Measurements from ENCODE around the gene FOXP1.

Gene FOXP1

GRCh38 chr3:71607364-71607763, 23.8 kb upstream of the FOXP1 start:
- Histone ChIP-seq H3K9ac (ENCODE audit: low read length in 2 of 2) (no peak overlapping the region), H3K9me3 (ENCODE audit: control insufficient read depth in 2 of 2, low read length in 2 of 2) (no peaks in the 10 kb centered on the region), H3K27me3 (ENCODE audit: control insufficient read depth in 1 of 2, insufficient read depth in 2 of 2, low read length in 2 of 2) (no peaks in the 10 kb centered on the region), H3K36me3 (ENCODE audit: control insufficient read depth in 2 of 2, insufficient read depth in 2 of 2, low read length in 2 of 2) (no peaks in the 10 kb centered on the region), H3K27ac (ENCODE audit: low read length) (no peak overlapping the region), H3K4me1 (ENCODE audit: control insufficient read depth, insufficient read depth, low read length) (peaks cover 4% of the 10 kb centered on the region), H3K4me3 (ENCODE audit: low read length in 2 of 2) (no peak overlapping the region)

GRCh38 chr3:71606582-71606981, 23.1 kb upstream of the FOXP1 start:
- Histone ChIP-seq H3K36me3 (ENCODE audit: control insufficient read depth in 2 of 2, insufficient read depth in 2 of 2, low read length in 2 of 2) (no peaks in the 10 kb centered on the region), H3K9ac (ENCODE audit: low read length in 2 of 2) (no peak overlapping the region), H3K27me3 (ENCODE audit: control insufficient read depth in 1 of 2, insufficient read depth in 2 of 2, low read length in 2 of 2) (no peaks in the 10 kb centered on the region), H3K27ac (ENCODE audit: low read length) (no peak overlapping the region), H3K9me3 (ENCODE audit: control insufficient read depth in 2 of 2, low read length in 2 of 2) (no peaks in the 10 kb centered on the region), H3K4me3 (ENCODE audit: low read length in 2 of 2) (no peak overlapping the region), H3K4me1 (ENCODE audit: control insufficient read depth, insufficient read depth, low read length) (peaks cover 4% of the 10 kb centered on the region)

- H3K36me3 ChIP-seq (ENCODE audit: control insufficient read depth in 2 of 2, insufficient read depth in 2 of 2, low read length in 2 of 2): no peaks in the 10 kb centered on the region
- no peaks in the 10 kb centered on the region for H3K4me1 ChIP-seq (ENCODE audit: control insufficient read depth, insufficient read depth, low read length)
- no peak overlapping the region for H3K4me3 ChIP-seq (ENCODE audit: low read length in 2 of 2)
- H3K9me3 ChIP-seq (ENCODE audit: control insufficient read depth in 2 of 2, low read length in 2 of 2): no peaks in the 10 kb centered on the region
- no peaks in the 10 kb centered on the region for H3K27me3 ChIP-seq (ENCODE audit: control insufficient read depth in 1 of 2, insufficient read depth in 2 of 2, low read length in 2 of 2)
- H3K27ac ChIP-seq (ENCODE audit: low read length): no peak overlapping the region
- no peak overlapping the region for H3K9ac ChIP-seq (ENCODE audit: low read length in 2 of 2)
These were observed 18.7 kb upstream of the FOXP1 start for GRCh38 chr3:71602256-71602655.

DNA sequence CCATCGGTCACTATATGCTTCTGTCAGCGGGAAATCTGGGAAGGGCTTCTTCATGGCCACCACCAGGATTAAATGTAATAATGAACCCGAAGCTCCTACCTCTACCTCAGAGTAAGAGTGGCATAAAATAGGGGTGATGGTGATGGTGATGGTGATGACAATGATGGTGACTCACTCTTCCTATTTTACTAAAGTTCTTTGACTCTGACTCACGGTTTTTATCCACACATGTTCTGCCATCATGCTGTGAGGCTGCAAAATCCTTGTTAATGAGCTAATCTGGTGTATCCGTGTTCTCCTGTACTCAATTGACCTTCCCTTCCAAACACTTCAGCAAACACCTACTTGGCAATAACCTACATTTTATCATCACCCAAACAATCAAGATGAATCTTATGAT, 18.3 kb upstream of the FOXP1 start:
- H3K9me3 ChIP-seq (ENCODE audit: control insufficient read depth in 2 of 2, low read length in 2 of 2): no peaks in the 10 kb centered on the region
- no peak overlapping the region for H3K9ac ChIP-seq (ENCODE audit: low read length in 2 of 2)
- H3K27me3 ChIP-seq (ENCODE audit: control insufficient read depth in 1 of 2, insufficient read depth in 2 of 2, low read length in 2 of 2): no peaks in the 10 kb centered on the region
- H3K4me3 ChIP-seq (ENCODE audit: low read length in 2 of 2): no peak overlapping the region
- no peaks in the 10 kb centered on the region for H3K4me1 ChIP-seq (ENCODE audit: control insufficient read depth, insufficient read depth, low read length)
- no peaks in the 10 kb centered on the region for H3K36me3 ChIP-seq (ENCODE audit: control insufficient read depth in 2 of 2, insufficient read depth in 2 of 2, low read length in 2 of 2)
- H3K27ac ChIP-seq (ENCODE audit: low read length): no peak overlapping the region

DNA sequence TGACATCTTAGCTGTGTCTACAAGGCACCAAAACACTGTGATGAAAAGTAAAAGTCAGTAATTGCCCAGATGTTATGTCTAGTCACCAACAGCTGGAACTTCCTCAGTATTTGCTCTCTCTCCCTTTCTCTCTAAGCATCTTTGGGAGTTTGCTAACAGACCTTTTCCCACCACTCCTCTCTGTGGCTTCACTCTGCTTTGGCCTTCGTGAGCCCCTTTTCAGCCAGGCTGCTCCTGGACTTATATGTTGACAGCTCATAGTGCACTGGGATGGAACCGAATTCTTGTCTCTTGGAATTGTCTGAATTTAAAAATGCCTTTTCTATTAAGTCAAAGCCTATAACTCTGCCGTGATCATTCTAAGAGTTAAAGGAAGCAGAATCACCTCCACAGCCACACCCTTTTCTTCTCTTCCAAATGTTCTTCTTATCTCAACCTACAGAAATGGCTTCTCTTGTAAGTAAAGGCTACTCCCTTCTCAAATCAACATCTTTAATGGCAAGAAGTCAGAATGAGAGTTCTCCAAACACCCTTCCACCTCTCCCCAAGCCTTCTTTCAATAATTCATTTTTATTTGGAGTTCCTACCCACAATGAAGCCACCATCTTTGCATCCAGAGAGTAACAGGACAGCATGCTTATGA, 17.2 kb upstream of the FOXP1 start:
- H3K9ac ChIP-seq (ENCODE audit: low read length in 2 of 2): no peak overlapping the region
- no peaks in the 10 kb centered on the region for H3K27me3 ChIP-seq (ENCODE audit: control insufficient read depth in 1 of 2, insufficient read depth in 2 of 2, low read length in 2 of 2)
- no peak overlapping the region for H3K4me3 ChIP-seq (ENCODE audit: low read length in 2 of 2)
- H3K27ac ChIP-seq (ENCODE audit: low read length): no peak overlapping the region
- H3K9me3 ChIP-seq (ENCODE audit: control insufficient read depth in 2 of 2, low read length in 2 of 2): no peaks in the 10 kb centered on the region
- no peaks in the 10 kb centered on the region for H3K36me3 ChIP-seq (ENCODE audit: control insufficient read depth in 2 of 2, insufficient read depth in 2 of 2, low read length in 2 of 2)
- no peaks in the 10 kb centered on the region for H3K4me1 ChIP-seq (ENCODE audit: control insufficient read depth, insufficient read depth, low read length)

DNA sequence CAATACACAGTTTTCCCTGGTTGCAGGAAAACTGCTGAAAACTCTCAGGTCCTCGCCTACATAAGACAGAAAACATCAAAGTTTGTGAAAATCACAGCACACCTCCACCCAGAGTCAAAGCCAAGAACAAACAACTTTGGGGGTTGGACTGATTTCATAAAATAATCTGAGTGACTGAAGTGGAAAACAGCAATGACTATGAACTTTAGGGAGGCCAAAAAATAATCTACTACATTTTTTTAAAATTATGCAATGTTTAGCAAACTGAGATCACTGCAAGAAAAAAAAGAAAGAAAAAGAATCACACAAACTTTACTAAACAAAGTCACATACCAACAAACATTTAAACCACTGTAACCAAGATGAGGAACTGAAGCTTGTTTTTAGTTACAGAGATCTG, 15.9 kb upstream of the FOXP1 start:
- no peaks in the 10 kb centered on the region for H3K4me1 ChIP-seq (ENCODE audit: control insufficient read depth, insufficient read depth, low read length)

GRCh38 chr3:71598292-71598691, 14.8 kb upstream of the FOXP1 start:
- Histone ChIP-seq H3K4me1 (ENCODE audit: control insufficient read depth, insufficient read depth, low read length) (no peaks in the 10 kb centered on the region), H3K4me3 (ENCODE audit: low read length in 2 of 2) (no peak overlapping the region), H3K9ac (ENCODE audit: low read length in 2 of 2) (no peak overlapping the region), H3K9me3 (ENCODE audit: control insufficient read depth in 2 of 2, low read length in 2 of 2) (no peaks in the 10 kb centered on the region), H3K36me3 (ENCODE audit: control insufficient read depth in 2 of 2, insufficient read depth in 2 of 2, low read length in 2 of 2) (no peaks in the 10 kb centered on the region), H3K27me3 (ENCODE audit: control insufficient read depth in 1 of 2, insufficient read depth in 2 of 2, low read length in 2 of 2) (no peaks in the 10 kb centered on the region), H3K27ac (ENCODE audit: low read length) (no peak overlapping the region)

More for the DNA sequence above, 15.9 kb upstream of the FOXP1 start:
- Histone ChIP-seq H3K27ac (ENCODE audit: low read length) (no peak overlapping the region), H3K9me3 (ENCODE audit: control insufficient read depth in 2 of 2, low read length in 2 of 2) (no peaks in the 10 kb centered on the region), H3K4me3 (ENCODE audit: low read length in 2 of 2) (no peak overlapping the region), H3K9ac (ENCODE audit: low read length in 2 of 2) (no peak overlapping the region), H3K27me3 (ENCODE audit: control insufficient read depth in 1 of 2, insufficient read depth in 2 of 2, low read length in 2 of 2) (no peaks in the 10 kb centered on the region), H3K36me3 (ENCODE audit: control insufficient read depth in 2 of 2, insufficient read depth in 2 of 2, low read length in 2 of 2) (no peaks in the 10 kb centered on the region)

DNA sequence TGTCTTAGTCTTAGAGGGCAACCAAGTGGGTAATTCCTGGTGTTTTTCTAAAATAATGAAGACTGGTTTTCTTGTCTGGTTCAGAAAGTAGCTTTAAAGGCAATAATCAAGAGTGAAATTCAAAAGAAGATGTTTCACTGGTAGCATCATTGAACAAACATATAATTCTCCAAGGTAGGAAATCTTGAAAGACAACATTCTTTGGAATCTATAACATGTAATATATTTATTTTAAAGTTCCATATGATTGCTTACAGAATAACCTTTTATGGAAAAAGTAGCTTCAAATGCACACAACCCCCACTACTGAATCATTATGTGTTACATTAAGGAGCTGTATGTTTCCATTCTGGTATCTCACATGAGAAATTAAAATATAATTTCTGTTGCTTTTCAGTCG, 13.8 kb upstream of the FOXP1 start:
- no peak overlapping the region for H3K9ac ChIP-seq (ENCODE audit: low read length in 2 of 2)

DNA sequence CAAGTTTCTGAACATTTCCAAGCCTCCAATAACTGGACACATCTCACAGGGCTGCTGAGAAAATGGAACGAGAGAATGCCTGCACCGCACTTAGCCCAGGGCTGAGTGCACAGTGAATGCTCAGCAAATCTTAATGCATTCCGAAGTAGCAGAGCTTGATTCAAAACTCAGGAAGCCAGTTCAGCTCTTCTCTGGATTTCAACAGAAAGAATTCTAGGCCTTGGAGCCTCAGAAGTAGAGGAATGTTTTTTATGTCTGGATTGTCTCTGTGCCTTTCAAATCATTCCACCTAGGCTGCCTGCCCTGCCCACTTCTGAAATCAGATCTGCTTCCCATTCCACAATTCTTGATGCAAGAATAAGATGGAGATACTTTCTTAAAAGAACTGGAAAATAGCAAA, 9.6 kb upstream of the FOXP1 start:
- Histone ChIP-seq H3K27ac (ENCODE audit: low read length) (no peak overlapping the region), H3K9ac (ENCODE audit: low read length in 2 of 2) (no peak overlapping the region), H3K9me3 (ENCODE audit: control insufficient read depth in 2 of 2, low read length in 2 of 2) (no peaks in the 10 kb centered on the region), H3K4me1 (ENCODE audit: control insufficient read depth, insufficient read depth, low read length) (no peaks in the 10 kb centered on the region), H3K4me3 (ENCODE audit: low read length in 2 of 2) (no peak overlapping the region), H3K27me3 (ENCODE audit: control insufficient read depth in 1 of 2, insufficient read depth in 2 of 2, low read length in 2 of 2) (no peaks in the 10 kb centered on the region), H3K36me3 (ENCODE audit: control insufficient read depth in 2 of 2, insufficient read depth in 2 of 2, low read length in 2 of 2) (no peaks in the 10 kb centered on the region)

More for the DNA sequence above, 13.8 kb upstream of the FOXP1 start:
- Histone ChIP-seq H3K36me3 (ENCODE audit: control insufficient read depth in 2 of 2, insufficient read depth in 2 of 2, low read length in 2 of 2) (no peaks in the 10 kb centered on the region), H3K27me3 (ENCODE audit: control insufficient read depth in 1 of 2, insufficient read depth in 2 of 2, low read length in 2 of 2) (no peaks in the 10 kb centered on the region), H3K4me3 (ENCODE audit: low read length in 2 of 2) (no peak overlapping the region), H3K27ac (ENCODE audit: low read length) (no peak overlapping the region), H3K4me1 (ENCODE audit: control insufficient read depth, insufficient read depth, low read length) (no peaks in the 10 kb centered on the region), H3K9me3 (ENCODE audit: control insufficient read depth in 2 of 2, low read length in 2 of 2) (no peaks in the 10 kb centered on the region)

GRCh38 chr3:71591101-71591500, 7.6 kb upstream of the FOXP1 start:
- H3K27ac ChIP-seq (ENCODE audit: low read length): no peak overlapping the region
- no peaks in the 10 kb centered on the region for H3K36me3 ChIP-seq (ENCODE audit: control insufficient read depth in 2 of 2, insufficient read depth in 2 of 2, low read length in 2 of 2)
- no peaks in the 10 kb centered on the region for H3K9me3 ChIP-seq (ENCODE audit: control insufficient read depth in 2 of 2, low read length in 2 of 2)
- H3K27me3 ChIP-seq (ENCODE audit: control insufficient read depth in 1 of 2, insufficient read depth in 2 of 2, low read length in 2 of 2): no peaks in the 10 kb centered on the region
- H3K4me3 ChIP-seq (ENCODE audit: low read length in 2 of 2): no peak overlapping the region
- peaks cover 2% of the 10 kb centered on the region for H3K4me1 ChIP-seq (ENCODE audit: control insufficient read depth, insufficient read depth, low read length)
- no peak overlapping the region for H3K9ac ChIP-seq (ENCODE audit: low read length in 2 of 2)

- Histone ChIP-seq H3K4me1 (ENCODE audit: control insufficient read depth, insufficient read depth, low read length) (peaks cover 8% of the 10 kb centered on the region), H3K27me3 (ENCODE audit: control insufficient read depth in 1 of 2, insufficient read depth in 2 of 2, low read length in 2 of 2) (no peaks in the 10 kb centered on the region), H3K27ac (ENCODE audit: low read length) (no peak overlapping the region), H3K4me3 (ENCODE audit: low read length in 2 of 2) (no peak overlapping the region), H3K9me3 (ENCODE audit: control insufficient read depth in 2 of 2, low read length in 2 of 2) (no peaks in the 10 kb centered on the region), H3K9ac (ENCODE audit: low read length in 2 of 2) (no peak overlapping the region), H3K36me3 (ENCODE audit: control insufficient read depth in 2 of 2, insufficient read depth in 2 of 2, low read length in 2 of 2) (no peaks in the 10 kb centered on the region)
These were observed 5.6 kb upstream of the FOXP1 start for GRCh38 chr3:71589132-71589531.

Measured in stomach smooth muscle (tissue), 2 donors.